Gastrocnemius medialis (tissue), 4 donors: ENCODE results near the gene HELZ2. TPM values are rescaled to one million over a fixed set of nuclear protein-coding genes. Genes with fewer than 3 reads are reported as not detected.
"Not testable (repeated sequence)": the region's sequence is repeated elsewhere in the genome, so short reads cannot be mapped to it uniquely, and the experiment has no call there.

Experiments used
- ATAC-seq, 2 donors: fragments of 150-250 bp; one replicate each; pipeline ENCODE4 v1.9.1; 2016
- DNase-seq, 2 donors: peaks; one replicate each; pipeline ENCODE4 v3.0.0-alpha.2; 2019
- H3K27ac ChIP-seq, 4 donors: fragments of 200-600 bp; sonication (generic); 1 replicate in 1 of 4; 2 replicates in 3 of 4; pipeline ENCODE4 v1.5.1; 2016 to 2018; ENCODE audit warnings: mild to moderate bottlenecking in 2 of 4, moderate library complexity in 1 of 4
- H3K27me3 ChIP-seq, 3 donors: fragments of 200-600 bp; sonication (generic) in 2 of 3; 1 replicate in 1 of 3; 2 replicates in 2 of 3; pipeline versions ENCODE4 v1.5.1 to v1.6.0; 2016 to 2019; ENCODE audit warnings: mild to moderate bottlenecking in 1 of 3, moderate library complexity in 1 of 3
- H3K36me3 ChIP-seq, 2 donors: fragments of 200-600 bp; sonication (generic) in 1 of 2; one replicate each; pipeline ENCODE4 v1.5.1; 2017 to 2018
- H3K4me1 ChIP-seq, 2 donors: fragments of 200-600 bp; sonication (generic) in 1 of 2; one replicate each; pipeline ENCODE4 v1.5.1; 2016 to 2017; ENCODE audit warnings: mild to moderate bottlenecking in 2 of 2
- H3K4me3 ChIP-seq, 4 donors: fragments of 200-600 bp; sonication (generic) in 3 of 4; 1 replicate in 1 of 4; 2 replicates in 3 of 4; pipeline ENCODE4 v1.5.1; 2016 to 2019; ENCODE audit warnings: mild to moderate bottlenecking in 2 of 4
- H3K9me3 ChIP-seq, 3 donors: fragments of 200-600 bp; sonication (generic) in 2 of 3; 1 replicate in 1 of 3; 2 replicates in 2 of 3; pipeline ENCODE4 v1.5.1; 2016 to 2019
- POLR2A ChIP-seq, 2 donors: fragments of 450-650 bp; IDR thresholded peaks; one replicate each; pipeline ENCODE4 v1.6.1; 2017; ENCODE audit warnings: antibody characterized with exemption in 2 of 2, mild to moderate bottlenecking in 2 of 2, moderate library complexity in 2 of 2
- in situ Hi-C, 4 donors: fragments of 200-750 bp; cut with MboI; loops; one replicate each; pipeline versions ENCODE4 v1.15.0 to v1.8.0; 2017; ENCODE audit warnings: low sequenced_read_pairs in 4 of 4
- intact Hi-C: fragments of 100-400 bp; cut with DNase I; formaldehyde crosslinking; loops from one replicate; pipeline ENCODE4 v1.15.1; 2023; ENCODE audit warnings: low total_unique reads
- total RNA-seq, 4 donors: library from RNA; depleted of rRNA; stranded (reverse); fragments of >200 nt; gene quantifications; one replicate each; pipeline versions ENCODE4 v1.1.0 to v1.2.3, GENCODE V29; 2016
- TF ChIP-seq, protein P1 (sequence below), 5 experiments: fragments of 450-650 bp in 3 of 5; fragments of 200-600 bp in 2 of 5; sonication (generic) in 2 of 5; IDR thresholded peaks in 4 of 5; conservative IDR thresholded peaks in 1 of 5; 1 replicate in 4 of 5; 2 replicates in 1 of 5; pipeline ENCODE4 v1.5.1; 2016 to 2019; ENCODE audit warnings: antibody characterized with exemption in 5 of 5, mild to moderate bottlenecking in 3 of 5, moderate library complexity in 3 of 5

HELZ2 gene
- total RNA-seq, 4 donors from 2014 or later: 1.7 to 6.2 (median 3.6) TPM

- peaks cover 8 to 19% of the 10 kb centered on the region in 2 donors for H3K4me1 ChIP-seq
- peaks cover 3 to 12% (median 10%) of the 10 kb centered on the region in 3 donors for H3K27me3 ChIP-seq
- TF ChIP-seq POLR2A (IDR thresholded peaks at IDR 0.05): no peak
- TF ChIP-seq, protein P1, sequence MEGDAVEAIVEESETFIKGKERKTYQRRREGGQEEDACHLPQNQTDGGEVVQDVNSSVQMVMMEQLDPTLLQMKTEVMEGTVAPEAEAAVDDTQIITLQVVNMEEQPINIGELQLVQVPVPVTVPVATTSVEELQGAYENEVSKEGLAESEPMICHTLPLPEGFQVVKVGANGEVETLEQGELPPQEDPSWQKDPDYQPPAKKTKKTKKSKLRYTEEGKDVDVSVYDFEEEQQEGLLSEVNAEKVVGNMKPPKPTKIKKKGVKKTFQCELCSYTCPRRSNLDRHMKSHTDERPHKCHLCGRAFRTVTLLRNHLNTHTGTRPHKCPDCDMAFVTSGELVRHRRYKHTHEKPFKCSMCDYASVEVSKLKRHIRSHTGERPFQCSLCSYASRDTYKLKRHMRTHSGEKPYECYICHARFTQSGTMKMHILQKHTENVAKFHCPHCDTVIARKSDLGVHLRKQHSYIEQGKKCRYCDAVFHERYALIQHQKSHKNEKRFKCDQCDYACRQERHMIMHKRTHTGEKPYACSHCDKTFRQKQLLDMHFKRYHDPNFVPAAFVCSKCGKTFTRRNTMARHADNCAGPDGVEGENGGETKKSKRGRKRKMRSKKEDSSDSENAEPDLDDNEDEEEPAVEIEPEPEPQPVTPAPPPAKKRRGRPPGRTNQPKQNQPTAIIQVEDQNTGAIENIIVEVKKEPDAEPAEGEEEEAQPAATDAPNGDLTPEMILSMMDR (IDR thresholded peaks at IDR 0.05 in 4 of 5, conservative IDR thresholded peaks at IDR 0.05 in 1 of 5): no peak
- in situ Hi-C loops (no loop called here), intact Hi-C loops (no loop called here)
- no peaks in the 10 kb centered on the region for H3K9me3 ChIP-seq
- no peak overlapping the region for H3K4me3 ChIP-seq
- ATAC-seq (no peak), DNase-seq (no peak)
- no peaks in the 10 kb centered on the region for H3K36me3 ChIP-seq
- H3K27ac ChIP-seq: peak overlapping the region in 2 of 4 donors; percentile 72 to 73
Observed at GRCh38 chr20:63574829-63575743, 1.0 kb upstream of the HELZ2 start.

DNA sequence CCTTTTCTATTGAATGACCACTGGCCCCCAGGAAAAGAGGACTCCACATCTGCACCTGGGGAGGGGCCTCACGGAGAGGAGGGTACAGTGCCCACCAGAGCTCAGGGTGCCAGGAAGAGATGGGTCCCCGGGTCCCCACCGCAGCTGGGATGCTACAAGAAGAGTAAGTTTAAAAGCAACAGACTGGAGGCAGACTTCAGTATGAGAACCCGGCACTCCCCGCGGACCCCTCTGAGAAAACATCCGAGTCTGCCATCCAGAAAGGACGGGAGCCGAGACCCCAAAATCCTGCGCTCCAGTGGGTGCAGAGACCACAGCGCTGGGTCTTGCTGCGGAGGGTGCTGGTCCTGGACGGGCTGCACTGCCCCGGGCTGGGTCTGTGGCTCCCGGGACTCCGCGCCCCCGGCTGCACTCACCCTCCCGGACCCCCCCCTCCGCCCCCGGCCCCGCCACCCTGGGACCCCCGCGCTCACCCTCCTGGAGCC lies 350 bp downstream of the HELZ2 start:
- DNase-seq (no peak), ATAC-seq (no peak)
- no peaks in the 10 kb centered on the region for H3K36me3 ChIP-seq
- intact Hi-C loops (no loop called here), in situ Hi-C loops (no loop called here)
- H3K9me3 ChIP-seq: no peaks in the 10 kb centered on the region
- H3K4me3 ChIP-seq: peak overlapping the region; percentile 61 to 66 (median 63)
- H3K27ac ChIP-seq: peak overlapping the region; percentile 55 to 73 (median 70)
- no peak for TF ChIP-seq POLR2A (IDR thresholded peaks at IDR 0.05)
- TF ChIP-seq, protein P1 (IDR thresholded peaks at IDR 0.05 in 4 of 5, conservative IDR thresholded peaks at IDR 0.05 in 1 of 5): no peak
- peaks cover 3 to 12% (median 10%) of the 10 kb centered on the region in 3 donors for H3K27me3 ChIP-seq
- peaks cover 8 to 19% of the 10 kb centered on the region in 2 donors for H3K4me1 ChIP-seq

DNA sequence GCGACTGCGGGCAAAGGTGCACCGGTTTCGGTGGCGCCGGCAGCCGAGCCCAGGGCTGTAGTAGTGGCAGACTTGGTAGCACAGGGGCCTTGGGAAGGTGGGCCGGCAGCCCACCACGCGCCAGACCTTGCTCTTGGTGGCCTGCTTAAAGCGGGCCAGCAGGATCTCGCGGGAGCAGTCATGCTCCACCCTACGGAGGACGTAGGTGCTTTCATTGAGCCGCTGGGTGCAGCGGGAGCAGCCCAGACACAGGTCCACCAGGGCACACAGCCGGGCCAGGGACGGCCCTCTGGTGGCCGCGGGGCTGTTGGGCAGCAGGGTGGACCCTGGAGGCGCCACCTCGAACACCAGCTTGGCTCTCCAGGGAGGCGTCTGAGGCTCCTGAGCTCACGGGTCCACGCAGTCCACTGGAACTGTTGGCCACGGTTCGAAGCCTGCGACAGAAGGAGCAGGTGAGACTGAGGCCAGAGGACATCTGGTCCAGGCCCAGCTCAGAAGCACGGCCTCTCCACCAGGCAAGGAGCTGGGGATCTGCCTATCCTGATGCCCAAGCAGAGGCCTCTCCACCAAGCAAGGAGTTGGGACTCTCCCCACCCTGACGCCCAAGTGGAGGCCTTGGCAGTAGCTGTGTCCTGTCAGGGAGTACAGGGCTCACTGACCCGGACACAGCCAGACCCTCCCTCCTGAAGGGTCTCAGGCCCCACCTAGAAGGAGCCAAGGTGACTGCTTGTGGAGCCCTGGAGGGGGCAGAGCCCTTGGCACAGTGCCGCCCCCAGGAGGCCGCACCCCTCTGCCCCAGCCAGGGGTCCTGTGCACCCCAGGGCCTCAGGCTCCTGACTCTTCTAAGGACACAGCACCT lies 1.0 kb downstream of the HELZ2 start:
- Histone ChIP-seq H3K27me3 (peaks cover 3 to 12% (median 10%) of the 10 kb centered on the region in 3 donors), H3K36me3 (no peaks in the 10 kb centered on the region), H3K4me3 (peak overlapping the region; percentile 61 to 66 (median 63)), H3K9me3 (no peaks in the 10 kb centered on the region), H3K27ac (peak overlapping the region; percentile 55 to 73 (median 70)), H3K4me1 (peaks cover 8 to 19% of the 10 kb centered on the region in 2 donors)
- intact Hi-C loops: no loop called here
- in situ Hi-C loops: no loop called here
- no peak for DNase-seq
- ATAC-seq: no peak
- TF ChIP-seq, protein P1 (IDR thresholded peaks at IDR 0.05 in 4 of 5, conservative IDR thresholded peaks at IDR 0.05 in 1 of 5): no peak
- no peak for TF ChIP-seq POLR2A (IDR thresholded peaks at IDR 0.05)

- in situ Hi-C loops: no loop called here
- DNase-seq: no peak
- TF ChIP-seq, protein P1 (IDR thresholded peaks at IDR 0.05 in 4 of 5, conservative IDR thresholded peaks at IDR 0.05 in 1 of 5): no peak
- no peak for TF ChIP-seq POLR2A (IDR thresholded peaks at IDR 0.05)
- Histone ChIP-seq H3K36me3 (no peaks in the 10 kb centered on the region), H3K27ac (peak overlapping the region in 1 of 4 donors; percentile 73), H3K4me3 (no peak overlapping the region), H3K4me1 (peaks cover 3 to 17% of the 10 kb centered on the region in 2 donors), H3K9me3 (no peaks in the 10 kb centered on the region), H3K27me3 (peaks cover 3 to 12% (median 10%) of the 10 kb centered on the region in 3 donors)
- no peak for ATAC-seq
- intact Hi-C loops: no loop called here
Observed at GRCh38 chr20:63572071-63572787, 1.8 kb downstream of the HELZ2 start.

DNA sequence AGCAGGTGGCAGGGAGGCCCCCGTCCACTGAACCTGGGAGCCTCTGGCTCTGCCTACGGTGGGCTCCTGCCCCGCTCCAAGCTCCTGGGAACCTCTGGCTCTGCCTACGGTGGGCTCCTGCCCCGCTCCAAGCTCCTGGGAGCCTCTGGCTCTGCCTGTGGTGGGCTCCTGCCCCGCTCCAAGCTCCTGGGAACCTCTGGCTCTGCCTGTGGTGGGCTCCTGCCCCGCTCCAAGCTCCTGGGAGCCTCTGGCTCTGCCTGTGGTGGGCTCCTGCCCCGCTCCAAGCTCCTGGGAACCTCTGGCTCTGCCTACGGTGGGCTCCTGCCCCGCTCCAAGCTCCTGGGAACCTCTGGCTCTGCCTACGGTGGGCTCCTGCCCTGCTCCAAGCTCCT lies 3.0 kb downstream of the HELZ2 start:
- intact Hi-C loops, H3K36me3 ChIP-seq, ATAC-seq, H3K27ac ChIP-seq, DNase-seq, in situ Hi-C loops, H3K9me3 ChIP-seq, H3K4me3 ChIP-seq: not testable (repeated sequence)
- peaks cover 0 to 12% of the 10 kb centered on the region in 2 donors for H3K4me1 ChIP-seq
- H3K27me3 ChIP-seq: peaks cover 3 to 12% (median 10%) of the 10 kb centered on the region in 3 donors
